Renal cortical epithelial cell (primary cell): ENCODE results near the gene SPPL3. TPM values are rescaled to one million over a fixed set of nuclear protein-coding genes. Genes with fewer than 3 reads are reported as not detected.
A peak's percentile ranks its signal among the peaks of the same experiment; 100 is the strongest.

ENCODE experiments used
- DNase-seq: peaks from one replicate; pipeline ENCODE4 v3.0.0-alpha.2; 2011; ENCODE audit warnings: low read depth
- total RNA-seq: library from RNA; depleted of rRNA; stranded (reverse); fragments of >200 nt; gene quantifications from 2 replicates; pipeline ENCODE4 v1.2.3, GENCODE V29; 2014

SPPL3 gene
- total RNA-seq, 1 donor from 2014 or later = 13.5 TPM

DNA sequence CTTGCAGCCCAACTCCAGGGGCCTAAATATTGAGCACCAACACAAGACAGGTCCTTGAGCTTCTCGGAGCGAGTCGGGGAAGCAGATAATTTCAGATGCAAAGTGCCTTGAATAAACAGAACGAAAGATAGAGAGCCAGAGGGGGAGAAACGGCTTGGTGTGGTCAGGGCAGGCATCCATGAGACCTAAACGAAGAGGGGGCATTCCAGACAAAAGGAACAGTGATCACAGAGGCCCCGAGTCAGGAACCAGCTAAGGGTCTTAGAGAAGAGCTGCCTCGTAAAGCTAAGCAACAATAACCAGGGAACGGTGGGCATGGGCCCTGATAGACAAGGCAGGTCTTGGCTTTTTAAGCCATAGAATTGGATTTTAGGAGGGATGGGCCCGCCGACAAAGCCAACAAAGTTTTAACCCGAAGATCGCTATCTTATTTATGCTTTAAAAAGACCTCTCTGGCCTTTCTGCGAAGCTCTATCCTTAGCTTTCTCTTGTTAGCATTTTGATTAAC, 179.0 kb downstream of the SPPL3 start:
- no peak for DNase-seq

DNA sequence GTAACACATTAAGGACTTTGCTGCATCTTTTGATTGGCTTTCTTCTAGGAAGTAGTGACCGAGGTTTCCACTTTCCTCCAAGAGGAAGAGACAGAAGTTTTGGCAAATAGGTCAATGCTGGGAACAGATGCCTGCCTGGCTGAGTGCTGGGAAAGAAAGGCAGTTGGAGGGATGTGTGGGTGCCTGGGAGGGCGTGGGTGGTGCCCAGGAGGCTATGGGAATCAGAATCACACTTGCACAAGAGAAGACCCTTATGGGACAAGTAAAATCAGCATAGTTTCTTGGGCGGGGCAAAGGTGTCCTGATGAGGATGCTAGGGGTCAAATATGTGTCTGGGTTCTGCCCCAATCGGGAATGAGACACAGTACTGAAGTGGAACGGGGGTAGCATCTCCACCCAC, 179.4 kb downstream of the SPPL3 start:
- DNase-seq = no peak

DNA sequence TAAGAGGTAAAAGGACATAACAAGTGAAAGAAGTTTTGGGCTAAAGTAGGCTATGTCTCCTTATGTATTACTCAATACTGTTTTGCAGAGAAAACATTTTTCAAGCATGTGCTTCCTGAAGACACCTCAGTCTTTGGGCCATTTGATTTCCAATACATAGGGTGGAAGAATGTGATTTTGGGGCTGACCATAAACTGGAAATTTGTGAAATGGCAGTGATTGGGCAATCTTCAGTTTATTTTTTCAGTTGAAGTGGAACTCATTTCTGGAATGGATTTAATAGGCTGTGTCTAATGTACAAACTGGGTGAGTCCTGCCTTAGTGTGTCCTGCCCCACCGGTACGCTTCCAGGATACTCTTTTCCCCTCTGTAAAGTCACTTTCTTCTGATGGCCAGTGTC, 181.4 kb downstream of the SPPL3 start:
- no peak for DNase-seq

DNA sequence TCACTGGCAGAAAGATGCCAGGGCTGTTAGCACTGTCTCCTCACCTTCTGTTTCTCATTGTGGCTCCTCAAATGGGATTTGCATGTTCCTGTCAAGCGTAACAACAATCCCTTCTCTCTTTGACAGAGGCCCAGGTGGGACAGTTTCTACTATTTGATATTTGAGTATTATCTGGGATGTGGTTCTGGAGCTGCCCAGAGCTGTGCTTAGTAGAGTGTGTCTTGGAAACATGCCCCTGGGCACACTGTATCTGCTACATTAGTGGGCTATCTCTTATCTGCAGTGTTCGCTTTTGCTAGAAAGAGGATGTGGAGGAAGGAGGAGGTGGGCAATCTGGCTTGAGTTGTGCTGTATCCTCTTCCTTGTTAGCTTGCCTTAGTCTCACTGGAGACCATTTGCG, 182.3 kb downstream of the SPPL3 start:
- no peak for DNase-seq

DNA sequence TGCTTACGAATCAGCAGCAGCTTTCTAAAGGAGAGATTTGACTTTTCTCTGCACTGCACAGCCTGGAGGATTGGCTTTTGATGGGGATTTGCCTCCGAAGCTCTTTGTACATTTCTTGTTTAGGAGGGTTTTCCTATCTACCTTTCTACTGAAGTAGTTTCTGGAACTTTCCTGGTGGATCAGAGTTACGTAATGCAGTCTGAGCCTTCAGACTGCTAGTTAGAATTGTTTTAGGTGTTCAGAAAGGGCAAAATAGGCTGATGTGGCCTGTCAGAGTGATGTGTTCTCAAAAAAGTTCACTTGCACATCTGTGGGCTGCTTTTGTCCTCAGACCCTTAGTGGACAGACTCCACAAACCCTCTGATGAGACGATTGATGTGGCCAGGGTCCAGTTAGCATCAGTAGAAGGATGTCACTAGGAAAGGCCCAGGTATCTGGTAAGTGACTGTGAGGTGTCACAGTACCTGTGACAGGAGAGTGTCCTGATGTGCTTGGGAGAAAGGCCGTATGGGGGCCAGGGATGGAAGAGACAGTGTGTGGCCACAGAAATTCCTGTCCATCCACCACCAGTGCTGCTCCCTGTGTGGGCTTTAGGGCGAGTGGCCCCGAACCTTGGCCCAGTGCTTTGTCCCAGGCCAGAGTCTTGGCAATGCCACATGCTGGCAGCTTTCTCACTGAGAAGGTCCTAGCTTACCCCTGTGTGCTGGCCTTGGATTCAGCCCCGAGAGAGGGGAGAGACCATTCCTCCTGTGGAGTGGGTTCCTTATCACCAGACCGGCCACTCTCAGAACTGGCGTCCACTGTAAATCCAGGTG, 183.0 kb downstream of the SPPL3 start:
- no peak for DNase-seq

DNA sequence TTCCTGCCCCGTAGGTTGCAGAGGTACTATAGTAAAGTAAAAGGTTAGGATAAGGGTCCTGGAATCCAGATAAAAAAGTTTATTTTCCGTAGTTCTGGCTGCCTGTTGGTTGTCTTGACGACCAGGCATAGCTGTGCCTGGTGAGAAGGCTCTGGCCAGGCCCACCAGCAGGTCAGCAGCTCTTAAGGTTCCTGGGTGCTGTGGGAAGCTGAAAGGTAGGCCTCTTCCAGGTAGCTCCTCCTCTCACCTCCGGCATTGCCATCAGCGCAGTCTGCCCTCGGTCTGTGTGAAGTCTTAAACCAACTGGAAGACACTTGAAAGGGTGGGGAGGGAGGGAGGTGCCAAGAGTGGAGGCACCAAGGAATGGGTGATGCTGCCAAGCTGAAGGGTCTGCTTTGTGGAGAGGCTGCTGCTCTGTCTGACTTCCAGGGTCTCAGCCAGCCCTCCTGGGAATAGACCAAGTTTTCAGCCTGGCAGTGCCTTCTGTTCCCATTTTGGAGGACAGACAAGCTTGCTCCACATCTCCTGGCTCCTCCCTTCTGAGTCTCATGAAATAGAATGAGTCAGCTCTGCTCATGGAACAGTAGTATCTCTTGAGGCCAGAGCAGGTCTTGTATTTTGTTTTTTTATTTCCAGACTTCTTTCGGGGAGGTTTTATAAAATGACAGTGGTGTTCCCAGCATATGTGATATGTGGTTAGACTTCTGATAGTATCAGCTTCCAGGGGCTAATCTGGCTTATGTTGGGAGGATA, 183.7 kb downstream of the SPPL3 start:
- DNase-seq = peak; percentile 70

DNA sequence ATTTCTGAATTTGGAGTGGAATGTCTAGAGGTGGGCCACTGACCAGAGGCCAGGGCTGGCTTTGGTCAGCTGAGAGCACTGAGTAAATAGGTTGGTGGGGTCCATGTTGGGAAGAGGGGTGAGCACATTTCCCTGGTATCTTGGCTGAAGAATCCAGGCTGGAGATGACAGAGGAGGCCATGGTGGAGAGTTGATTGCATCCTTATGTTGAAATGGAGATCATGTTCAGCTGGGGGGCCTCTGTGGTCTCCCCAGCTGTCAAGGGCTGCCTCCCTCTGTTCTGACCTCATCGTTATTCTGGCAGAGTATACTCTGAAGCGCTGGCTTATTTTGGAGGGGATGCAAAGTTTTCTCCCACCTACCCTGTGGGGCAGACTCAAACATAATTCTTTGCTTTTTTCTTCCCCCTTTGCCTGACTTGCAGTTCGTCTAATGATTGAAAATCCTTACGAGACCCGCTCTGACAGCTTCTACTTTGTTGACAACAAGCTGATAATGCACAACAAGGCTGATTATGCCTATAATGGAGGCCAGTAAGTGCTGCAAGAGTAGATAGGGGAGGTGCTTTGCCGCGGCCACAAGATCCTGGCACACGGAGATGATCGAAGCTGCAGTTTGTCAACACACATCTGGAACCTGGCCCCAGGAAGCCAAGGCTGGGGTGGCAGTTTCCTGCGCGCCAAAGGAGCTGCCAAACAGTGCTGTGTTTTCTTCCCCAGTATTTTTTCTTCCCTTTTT, 184.5 kb downstream of the SPPL3 start:
- DNase-seq = no peak

DNA sequence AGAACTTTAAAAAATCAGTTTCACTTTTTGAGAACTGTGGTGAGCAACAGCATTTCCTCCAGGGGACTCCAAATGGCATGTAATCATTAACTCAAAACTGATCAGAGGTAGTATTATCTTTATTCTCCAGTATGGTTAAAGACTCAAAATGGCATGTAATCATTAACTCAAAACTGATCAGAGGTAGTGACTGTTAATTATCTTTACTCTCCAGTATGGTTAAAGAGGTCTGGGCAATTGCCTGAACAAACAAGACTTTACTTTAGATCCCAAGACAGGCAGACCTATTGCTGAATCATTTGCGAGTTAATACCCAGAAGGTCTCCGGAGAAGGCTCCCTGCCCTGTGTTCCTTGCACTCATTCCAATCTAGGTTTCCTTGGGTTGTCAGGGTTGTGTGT, 185.1 kb downstream of the SPPL3 start:
- DNase-seq = peak; percentile 91

DNA sequence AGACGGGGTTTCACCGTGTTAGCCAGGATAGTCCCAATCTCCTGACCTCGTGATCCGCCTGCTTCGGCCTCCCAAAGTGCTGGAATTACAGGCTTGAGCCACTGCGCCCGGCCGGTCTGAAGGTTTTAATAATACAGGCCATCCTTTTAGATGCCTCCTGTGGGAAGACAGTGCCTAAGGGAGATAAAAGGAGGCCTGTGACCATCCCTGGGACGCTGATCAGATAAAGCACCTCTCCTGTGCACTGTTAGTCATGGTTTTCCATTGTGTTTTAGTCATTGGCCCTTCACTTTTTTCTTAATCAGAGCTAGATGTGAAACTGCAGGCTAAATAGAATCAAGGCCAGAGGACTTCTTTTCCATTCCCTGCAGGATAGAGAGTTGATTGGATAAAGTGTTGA, 186.1 kb downstream of the SPPL3 start:
- no peak for DNase-seq

DNA sequence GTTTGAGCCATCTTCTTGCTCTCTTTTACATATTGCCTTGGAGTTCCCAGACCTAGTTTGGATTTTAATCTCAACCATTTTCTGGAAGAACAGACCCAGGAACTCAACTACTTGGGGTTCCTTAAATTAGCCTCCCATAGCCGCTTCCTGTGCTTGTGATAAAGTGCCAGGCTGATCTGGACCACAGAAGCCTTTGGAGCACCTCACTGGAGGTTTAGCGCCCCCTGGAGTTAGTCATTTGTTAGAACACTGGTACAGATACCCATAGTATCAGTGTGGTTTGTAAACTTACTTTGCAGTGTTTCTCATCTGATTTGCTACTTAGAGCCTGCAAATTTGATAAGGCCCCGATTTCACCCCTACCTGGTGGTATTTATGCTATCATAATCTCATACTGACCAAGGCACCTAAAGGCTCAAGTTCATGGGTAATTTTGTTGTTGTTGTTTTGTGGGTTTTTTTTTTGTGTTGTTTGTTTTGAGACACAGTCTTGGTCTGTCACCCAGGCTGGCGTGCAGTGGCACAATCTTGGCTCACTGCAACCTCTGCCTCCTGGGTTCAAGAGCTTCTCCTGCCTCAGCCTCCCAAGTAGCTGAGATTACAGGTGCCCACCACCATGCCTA, 190.2 kb downstream of the SPPL3 start:
- peak; percentile 71 for DNase-seq

DNA sequence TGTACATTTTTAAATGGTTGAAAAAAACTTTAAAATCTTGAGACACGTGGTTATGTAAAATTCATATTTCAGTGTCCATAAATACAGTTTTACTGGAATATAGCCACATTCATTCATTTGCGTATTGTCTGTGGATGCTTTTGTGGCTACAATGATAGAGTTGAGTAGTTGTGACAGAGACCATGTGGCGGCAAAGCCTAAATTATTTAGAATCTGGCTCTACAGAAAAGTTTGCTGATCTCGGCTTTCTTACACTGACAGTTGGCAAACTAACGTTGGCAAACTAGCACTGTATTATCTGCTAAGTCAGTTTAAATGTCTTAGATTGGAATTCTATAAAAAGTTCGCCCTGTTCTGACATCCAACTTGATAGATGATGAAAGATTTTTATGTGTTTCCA, 191.5 kb downstream of the SPPL3 start:
- no peak for DNase-seq

Other genes with a start within 250 kb of the SPPL3 start
- gene MLEC, start 217.2 kb downstream of the SPPL3 start, total RNA-seq = 137 and 146 TPM in 2 replicates
- gene UNC119B, start 193.9 kb downstream of the SPPL3 start, total RNA-seq = 16.8 and 68.2 TPM in 2 replicates
- 28.0 and 36.5 TPM in 2 replicates for gene ACADS, start 178.5 kb downstream of the SPPL3 start, total RNA-seq
- gene HNF1A, start 74.2 kb upstream of the SPPL3 start, total RNA-seq = 1.7 and 1.9 TPM in 2 replicates
- 11.5 and 20.1 TPM in 2 replicates for gene C12orf43, start 112.1 kb upstream of the SPPL3 start, total RNA-seq
- 0.94 and 4.0 TPM in 2 replicates for gene OASL, start 134.9 kb upstream of the SPPL3 start, total RNA-seq
- 0.10 and 0.52 TPM in 2 replicates for gene P2RX7, start 228.5 kb upstream of the SPPL3 start, total RNA-seq